NCI-H524 (cell line): ENCODE results near the gene DOCK4.

Experiments used
- DNase-seq, 2 experiments: peaks; one replicate each; lab custom pipeline; 2025; lab: John Stamatoyannopoulos, UW

DOCK4 gene

GRCh38 chr7:112160130-112160770, 45.9 kb downstream of the DOCK4 start:
- no peak for DNase-seq

- no peak for DNase-seq
Observed at GRCh38 chr7:112159351-112159750, 46.8 kb downstream of the DOCK4 start.

- DNase-seq: no peak
Observed at GRCh38 chr7:112157072-112157471, 49.1 kb downstream of the DOCK4 start.

GRCh38 chr7:112156412-112156811, 49.8 kb downstream of the DOCK4 start:
- no peak for DNase-seq

- no peak for DNase-seq
Observed at GRCh38 chr7:112154690-112155089, 51.5 kb downstream of the DOCK4 start.

GRCh38 chr7:112152186-112152585, 54.0 kb downstream of the DOCK4 start:
- no peak for DNase-seq

- DNase-seq: peak in 1 of 2 experiments; percentile 23
Observed at GRCh38 chr7:112150823-112151641, 55.2 kb downstream of the DOCK4 start.

- no peak for DNase-seq
Observed at GRCh38 chr7:112149734-112150133, 56.5 kb downstream of the DOCK4 start.

- DNase-seq: no peak
Observed at GRCh38 chr7:112147793-112148361, 58.3 kb downstream of the DOCK4 start.

GRCh38 chr7:112145206-112145605, 61.0 kb downstream of the DOCK4 start:
- no peak for DNase-seq

GRCh38 chr7:112144284-112145059, 61.7 kb downstream of the DOCK4 start:
- peak; percentile 56 to 69 for DNase-seq

GRCh38 chr7:112143582-112143981, 62.6 kb downstream of the DOCK4 start:
- DNase-seq: no peak

GRCh38 chr7:112143136-112143535, 63.1 kb downstream of the DOCK4 start:
- DNase-seq: no peak

GRCh38 chr7:112140600-112140999, 65.6 kb downstream of the DOCK4 start:
- DNase-seq: peak in 1 of 2 experiments; percentile 13

GRCh38 chr7:112138938-112139337, 67.3 kb downstream of the DOCK4 start:
- no peak for DNase-seq

GRCh38 chr7:112138325-112138852, 67.8 kb downstream of the DOCK4 start:
- DNase-seq: no peak

GRCh38 chr7:112137141-112138101, 68.8 kb downstream of the DOCK4 start:
- DNase-seq: no peak

- DNase-seq: no peak
Observed at GRCh38 chr7:112136271-112137008, 69.8 kb downstream of the DOCK4 start.

GRCh38 chr7:112135815-112136214, 70.4 kb downstream of the DOCK4 start:
- DNase-seq: no peak

GRCh38 chr7:112134039-112134438, 72.2 kb downstream of the DOCK4 start:
- DNase-seq: no peak
